Fibroblast of lung (primary cell): ENCODE measurements around the gene CYB5RL.

ENCODE experiments used
- CTCF ChIP-seq, 2 donors: IDR thresholded peaks in 1 of 2; conservative IDR thresholded peaks in 1 of 2; 1 replicate in 1 of 2; 2 replicates in 1 of 2; pipeline ENCODE4 v1.5.1; 2011 to 2012; ENCODE audit warnings: low read length in 2 of 2, control low read depth in 1 of 2, inconsistent platforms in 1 of 2, low read depth in 1 of 2, mild to moderate bottlenecking in 1 of 2
- EZH2 ChIP-seq: IDR thresholded peaks from 2 replicates; pipeline ENCODE4 v1.5.1; 2012; ENCODE audit warnings: low read length, control low read depth, mild to moderate bottlenecking; ENCODE audit errors: missing control alignments

DNA sequence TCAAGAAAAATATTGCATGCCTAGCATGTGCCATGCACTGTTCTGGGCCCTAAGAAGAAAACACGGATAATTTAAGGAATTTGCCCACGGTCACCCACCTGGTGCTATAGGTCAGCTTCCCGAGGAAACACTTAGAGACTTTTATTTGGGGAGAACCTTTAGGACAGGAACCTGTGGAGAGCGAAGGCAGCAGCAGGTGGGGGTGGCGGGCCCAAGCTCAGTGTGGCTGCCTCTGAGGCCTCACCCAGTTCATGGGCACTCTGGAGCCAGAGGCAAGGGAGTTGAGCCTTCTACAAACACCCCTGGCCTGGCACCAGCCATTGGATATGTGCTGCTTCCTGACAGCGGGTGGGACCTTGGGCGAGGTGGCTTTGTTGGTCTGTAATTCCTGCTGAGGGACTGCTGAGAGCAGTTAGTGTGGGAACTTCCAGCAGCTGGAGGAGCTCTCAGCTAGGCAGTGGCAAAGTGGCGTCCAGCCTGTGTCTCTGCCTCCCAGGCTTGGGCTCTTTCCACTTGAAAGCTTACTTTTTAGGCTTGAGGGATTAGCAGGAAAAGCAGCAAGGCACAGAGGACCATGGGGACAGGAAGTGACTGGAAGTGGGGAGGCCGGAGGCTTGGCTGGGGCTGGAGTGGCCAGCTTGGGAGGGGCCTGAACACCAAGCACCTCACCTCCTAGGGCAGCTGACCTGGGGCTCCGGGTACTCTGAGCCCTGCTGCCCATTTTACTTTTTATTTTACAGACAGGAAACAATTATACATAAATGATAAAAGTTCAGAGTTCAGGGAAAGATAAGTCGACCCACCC is 19.3 kb upstream of the CYB5RL start:
- TF ChIP-seq CTCF (conservative IDR thresholded peaks at IDR 0.05 in 1 of 2, IDR thresholded peaks at IDR 0.05 in 1 of 2; ENCODE audit: low read depth in 1 of 2, low read length in 2 of 2) (no peak), EZH2 (no peak)
